ENCODE measurements around the gene GTPBP4. TPM values are rescaled to one million over a fixed set of nuclear protein-coding genes. Genes with fewer than 3 reads are reported as not detected.

GTPBP4 gene
- total RNA-seq, 2 experiments from 2014 or later: 119 to 128 TPM

GRCh38 chr10:1040133-1040532 lies 51.9 kb downstream of the GTPBP4 start:
- no peak for ATAC-seq
- TF ChIP-seq, protein P1, sequence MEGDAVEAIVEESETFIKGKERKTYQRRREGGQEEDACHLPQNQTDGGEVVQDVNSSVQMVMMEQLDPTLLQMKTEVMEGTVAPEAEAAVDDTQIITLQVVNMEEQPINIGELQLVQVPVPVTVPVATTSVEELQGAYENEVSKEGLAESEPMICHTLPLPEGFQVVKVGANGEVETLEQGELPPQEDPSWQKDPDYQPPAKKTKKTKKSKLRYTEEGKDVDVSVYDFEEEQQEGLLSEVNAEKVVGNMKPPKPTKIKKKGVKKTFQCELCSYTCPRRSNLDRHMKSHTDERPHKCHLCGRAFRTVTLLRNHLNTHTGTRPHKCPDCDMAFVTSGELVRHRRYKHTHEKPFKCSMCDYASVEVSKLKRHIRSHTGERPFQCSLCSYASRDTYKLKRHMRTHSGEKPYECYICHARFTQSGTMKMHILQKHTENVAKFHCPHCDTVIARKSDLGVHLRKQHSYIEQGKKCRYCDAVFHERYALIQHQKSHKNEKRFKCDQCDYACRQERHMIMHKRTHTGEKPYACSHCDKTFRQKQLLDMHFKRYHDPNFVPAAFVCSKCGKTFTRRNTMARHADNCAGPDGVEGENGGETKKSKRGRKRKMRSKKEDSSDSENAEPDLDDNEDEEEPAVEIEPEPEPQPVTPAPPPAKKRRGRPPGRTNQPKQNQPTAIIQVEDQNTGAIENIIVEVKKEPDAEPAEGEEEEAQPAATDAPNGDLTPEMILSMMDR (IDR thresholded peaks at IDR 0.05): no peak
- Mint-ChIP-seq H3K36me3 (ENCODE audit: low read depth) (peaks cover 42% of the 10 kb centered on the region), H3K4me1 (ENCODE audit: low read depth) (peaks cover 29% of the 10 kb centered on the region), H3K27me3 (no peaks in the 10 kb centered on the region), H3K27ac (no peak overlapping the region), H3K9me3 (no peaks in the 10 kb centered on the region), H3K4me3 (no peak overlapping the region)
- CTCF ChIA-PET: no interaction called here
- DNase-seq: no peak
- POLR2A ChIA-PET: no interaction called here
- intact Hi-C loops (cut with micrococcal nuclease): no loop called here

DNA sequence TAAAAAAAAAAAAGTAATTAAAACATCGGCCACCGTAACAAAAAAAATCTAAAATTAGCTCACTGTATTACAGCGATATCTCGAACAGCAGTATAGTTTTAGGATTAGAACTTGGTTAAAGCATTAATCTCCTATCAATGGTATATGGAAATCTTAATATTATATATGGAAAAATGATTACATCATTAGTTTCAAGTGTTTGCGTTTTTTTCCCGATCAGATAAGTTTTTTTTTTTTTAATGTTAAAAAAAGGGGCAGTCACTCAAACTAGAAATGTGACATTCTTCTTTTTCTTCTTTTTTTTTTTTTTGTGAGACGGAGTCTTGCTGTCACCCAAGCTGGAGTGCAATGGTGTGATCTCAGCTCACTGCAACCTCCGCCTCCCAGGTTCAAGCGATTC lies 53.3 kb downstream of the GTPBP4 start:
- TF ChIP-seq, protein P1 (IDR thresholded peaks at IDR 0.05): no peak
- Mint-ChIP-seq H3K36me3 (ENCODE audit: low read depth) (peaks cover 53% of the 10 kb centered on the region), H3K9me3 (no peaks in the 10 kb centered on the region), H3K4me1 (ENCODE audit: low read depth) (peaks cover 36% of the 10 kb centered on the region), H3K27ac (no peak overlapping the region), H3K27me3 (no peaks in the 10 kb centered on the region), H3K4me3 (no peak overlapping the region)
- ChIA-PET CTCF (no interaction called here), POLR2A (interaction anchor here (0.9 to 3.9 kb wide), 2 partner anchors 15 to 48 kb away, joined by 3 to 17 read pairs; partner anchors contain the start of gene WDR37)
- intact Hi-C loops (cut with micrococcal nuclease): no loop called here
- DNase-seq (no peak), ATAC-seq (no peak)

- ChIA-PET POLR2A (interaction anchor here (1.6 to 3.9 kb wide), 2 partner anchors 12 to 113 kb away, joined by 5 to 17 read pairs; partner anchors contain the start of gene WDR37), CTCF (interaction anchor here (1.1 to 1.3 kb wide), 3 partner anchors 56 to 110 kb away, joined by 3 read pairs; partner anchors contain the start of gene GTPBP4)
- TF ChIP-seq, protein P1 (IDR thresholded peaks at IDR 0.05): no peak
- Mint-ChIP-seq H3K4me3 (peak overlapping the region; percentile 58), H3K36me3 (ENCODE audit: low read depth) (peaks cover 57% of the 10 kb centered on the region), H3K4me1 (ENCODE audit: low read depth) (peaks cover 39% of the 10 kb centered on the region), H3K9me3 (no peaks in the 10 kb centered on the region), H3K27ac (peak overlapping the region; percentile 79), H3K27me3 (no peaks in the 10 kb centered on the region)
- intact Hi-C loops (cut with micrococcal nuclease): no loop called here
- peak; percentile 30 for DNase-seq
- ATAC-seq: peak; percentile 55
Observed at GRCh38 chr10:1043532-1043995, 55.3 kb downstream of the GTPBP4 start.

DNA sequence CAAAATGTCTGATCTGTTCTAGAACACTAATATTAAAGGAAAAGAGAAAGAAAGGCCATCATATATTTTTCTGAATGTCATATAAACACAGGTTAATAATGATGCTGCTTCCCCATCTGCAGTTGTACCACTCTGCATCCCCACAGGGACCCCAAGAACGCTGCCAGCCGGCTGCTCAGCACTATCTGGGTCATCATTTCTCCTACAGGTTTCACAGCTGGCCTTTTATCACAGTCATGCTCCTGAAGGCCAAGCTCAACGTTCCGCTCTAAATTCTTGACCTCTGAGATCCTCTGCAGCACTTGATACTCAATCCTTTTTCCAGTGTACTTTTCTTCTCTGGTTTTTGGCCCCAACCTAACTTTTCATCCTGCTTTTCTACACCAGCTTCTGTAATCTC lies 55.9 kb downstream of the GTPBP4 start:
- intact Hi-C loops (cut with micrococcal nuclease): no loop called here
- POLR2A ChIA-PET: interaction anchor here (0.7 to 3.9 kb wide), 4 partner anchors 9 to 129 kb away, joined by 3 to 17 read pairs (median 4); partner anchors contain the start of gene WDR37
- DNase-seq (no peak), ATAC-seq (no peak)
- Mint-ChIP-seq H3K4me3 (peak overlapping the region; percentile 58), H3K27me3 (no peaks in the 10 kb centered on the region), H3K9me3 (no peaks in the 10 kb centered on the region), H3K27ac (peak overlapping the region; percentile 79), H3K36me3 (ENCODE audit: low read depth) (peaks cover 57% of the 10 kb centered on the region), H3K4me1 (ENCODE audit: low read depth) (peaks cover 39% of the 10 kb centered on the region)
- TF ChIP-seq, protein P1 (IDR thresholded peaks at IDR 0.05): no peak
- CTCF ChIA-PET: interaction anchor here (1.0 to 1.3 kb wide), 4 partner anchors 20 to 111 kb away, joined by 3 read pairs; partner anchors contain the start of gene GTPBP4

- H3K36me3 Mint-ChIP-seq (ENCODE audit: low read depth): peaks cover 60% of the 10 kb centered on the region
- DNase-seq: no peak
- H3K4me1 Mint-ChIP-seq (ENCODE audit: low read depth): peaks cover 39% of the 10 kb centered on the region
- H3K4me3 Mint-ChIP-seq: peak overlapping the region; percentile 58
- H3K9me3 Mint-ChIP-seq: no peaks in the 10 kb centered on the region
- no peak for ATAC-seq
- CTCF ChIA-PET: interaction anchor here (0.9 to 1.3 kb wide), 4 partner anchors 19 to 111 kb away, joined by 3 to 4 read pairs (median 3); no protein-coding TSS in a partner anchor
- POLR2A ChIA-PET: interaction anchor here (0.7 to 3.9 kb wide), 6 partner anchors 8 to 130 kb away, joined by 3 to 17 read pairs (median 3); partner anchors contain the start of gene WDR37
- TF ChIP-seq, protein P1 (IDR thresholded peaks at IDR 0.05): no peak
- H3K27me3 Mint-ChIP-seq: no peaks in the 10 kb centered on the region
- intact Hi-C loops (cut with micrococcal nuclease): no loop called here
- peak overlapping the region; percentile 79 for H3K27ac Mint-ChIP-seq
Observed at GRCh38 chr10:1044964-1045363, 56.7 kb downstream of the GTPBP4 start.
